Heart left ventricle (tissue), 16 donors: Measurements from ENCODE around the gene PCK1. TPM values are rescaled to one million over a fixed set of nuclear protein-coding genes. Genes with fewer than 3 reads are reported as not detected.

Experiments
- ATAC-seq, 4 donors: fragments of 200-7000 bp; cut with Tn5 transposase; one replicate each; pipeline ENCODE4 v1.9.1; 2020 to 2022; ENCODE audit warnings: moderate library complexity in 4 of 4, mild to moderate bottlenecking in 3 of 4, moderate number of reproducible peaks in 1 of 4
- DNase-seq, 5 donors: peaks; one replicate each; pipeline ENCODE4 v3.0.0-alpha.2; 2020
- H3K27ac ChIP-seq, 12 donors: fragments of 200-600 bp; sonication (generic) in 4 of 12; one replicate each; pipeline versions ENCODE4 v1.5.0 to v1.8.0; 2016 to 2022; ENCODE audit warnings: mild to moderate bottlenecking in 2 of 12
- H3K27me3 ChIP-seq, 9 donors: fragments of 200-600 bp; sonication (generic) in 2 of 9; one replicate each; pipeline versions ENCODE4 v1.5.1 to v1.8.0; 2016 to 2022; ENCODE audit warnings: mild to moderate bottlenecking in 3 of 9
- H3K36me3 ChIP-seq, 9 donors: fragments of 200-600 bp; sonication (generic) in 2 of 9; one replicate each; pipeline versions ENCODE4 v1.5.0 to v1.8.0; 2018 to 2022; ENCODE audit warnings: mild to moderate bottlenecking in 2 of 9
- H3K4me1 ChIP-seq, 12 donors: fragments of 200-600 bp; sonication (generic) in 4 of 12; one replicate each; pipeline versions ENCODE4 v1.5.0 to v1.8.0; 2016 to 2022; ENCODE audit warnings: mild to moderate bottlenecking in 3 of 12
- H3K4me3 ChIP-seq, 12 donors: fragments of 200-600 bp; sonication (generic) in 4 of 12; one replicate each; pipeline versions ENCODE4 v1.5.0 to v1.8.0; 2017 to 2022; ENCODE audit warnings: mild to moderate bottlenecking in 9 of 12, moderate library complexity in 4 of 12
- H3K9me3 ChIP-seq, 12 donors: fragments of 200-600 bp; sonication (generic) in 4 of 12; one replicate each; pipeline versions ENCODE4 v1.5.0 to v1.8.0; 2016 to 2022; ENCODE audit warnings: mild to moderate bottlenecking in 1 of 12
- CTCF ChIP-seq, 12 donors: fragments of 200-600 bp; sonication (generic) in 4 of 12; IDR thresholded peaks; one replicate each; pipeline versions ENCODE4 v1.5.0 to v1.8.0; 2018 to 2022; ENCODE audit warnings: antibody characterized with exemption in 12 of 12, mild to moderate bottlenecking in 5 of 12
- POLR2A ChIP-seq, 2 donors: fragments of 450-650 bp; IDR thresholded peaks; one replicate each; pipeline ENCODE4 v1.6.1; 2017; ENCODE audit warnings: antibody characterized with exemption in 2 of 2, mild to moderate bottlenecking in 2 of 2, moderate library complexity in 2 of 2
- WGBS, 4 donors: extraction: QIAGEN DNeasy Blood & Tissue Kit in 2 of 4; methylation state at CpG; one replicate each; pipeline versions ENCODE4 v1.1.5 to v1.1.7; 2013 to 2018; 5-methylcytosine and 5-hydroxymethylcytosine counted together
- intact Hi-C, 10 donors: fragments of 100-400 bp; cut with DNase I; formaldehyde crosslinking; loops; one replicate each; pipeline versions ENCODE4 v1.11.1 to v1.14.2; 2022
- polyA plus RNA-seq, 2 donors: library from polyadenylated mRNA; stranded (reverse); fragments of 200-250 nt; gene quantifications; one replicate each; pipeline ENCODE4 v1.2.3, GENCODE V29; 2013
- total RNA-seq, 9 donors: library from RNA; depleted of rRNA in 2 of 9; stranded (reverse); fragments of >200 nt in 2 of 9; fragmentation: NEBNext Ultra II Directional in 3 of 9; extraction: Animal tissue kit (Norgen Biotek cat#: 25700) in 3 of 9; gene quantifications; one replicate each; pipeline versions ENCODE4 v1.1.0 to v1.2.4, GENCODE V29; 2016 to 2023
- donor health status: ischemic (EF 13 %, LVEDD 7.1; RV severe dilation, severe dysfunction).
- donor health status: healthy with polysubstance abuse.
- donor health status: DM: no; HTN: yes; CAD: no.
- donor health status: DM: no; HTN: no; CAD: no.
- donor health status: ischemic (EF 25% LVEDD 6.9; RV normal size, moderate dysfunction).
- donor health status: ischemic (EF 25% LVEDD 5.7; RV mildly dilated, moderate dysfunction).
- donor health status: healthy.
- donor health status: DM: yes; HTN: yes; CAD: no.
- donor health status: ischemic (EF 35%, LVEDD 5.7; RV mildly dilated, moderate dysfunction).
- donor health status: nonischemic (EF 11% LVEDD 7.7; RV severe dilation, severe dysfunction).
- donor health status: DM: yes; HTN: yes; CAD: no.
- donor health status: PGD.
- donor health status: ischemic (EF 29% LVEDD 5.4; RV normal size, mild dysfunction).
- donor health status: nonischemic (EF 23%, LVEDD 6.1; RV moderate dilation, normal function).

Gene PCK1
- total and polyA plus RNA-seq, 11 donors = 0.13 to 22.0 (median 0.40) TPM; not detected in 2

- WGBS, 4 donors = 84 to 91% (median 88%) methylated on average over 12 to 13 of the region's 13 CpGs
- no peak for TF ChIP-seq CTCF (IDR thresholded peaks at IDR 0.05)
- no peak for TF ChIP-seq POLR2A (IDR thresholded peaks at IDR 0.05)
- Histone ChIP-seq H3K4me3 (no peak overlapping the region), H3K9me3 (no peaks in the 10 kb centered on the region), H3K27me3 (peaks cover 0 to 5% (median 0%) of the 10 kb centered on the region in 9 donors), H3K36me3 (no peaks in the 10 kb centered on the region), H3K4me1 (peaks cover 0 to 8% (median 5%) of the 10 kb centered on the region in 12 donors), H3K27ac (no peak overlapping the region)
- no peak for ATAC-seq
- no peak for DNase-seq
- intact Hi-C loops = no loop called here
Observed at GRCh38 chr20:57600320-57601210, 39.7 kb downstream of the PCK1 start.

DNA sequence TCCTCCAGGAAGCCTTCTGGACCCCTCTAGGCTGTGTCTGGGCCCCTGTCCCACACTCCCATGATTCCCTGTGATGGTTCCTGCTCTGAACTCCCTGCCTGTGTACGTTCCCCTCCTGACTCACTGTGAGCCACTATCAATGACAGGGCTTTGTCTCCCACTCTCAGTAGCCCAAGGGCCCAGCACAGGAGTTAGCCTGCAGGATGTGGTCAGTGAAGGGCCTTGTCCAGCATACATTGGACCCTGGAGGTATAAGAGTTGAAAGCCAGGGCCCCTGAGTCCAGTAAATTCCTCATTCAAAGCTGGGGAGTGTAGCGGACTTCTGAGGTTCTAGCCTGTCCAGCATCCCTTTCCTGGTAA, 40.3 kb downstream of the PCK1 start:
- DNase-seq (no peak), ATAC-seq (no peak)
- WGBS, 4 donors = 73 to 88% (median 80%) methylated on average over 2 of the region's 2 CpGs
- Histone ChIP-seq H3K9me3 (no peaks in the 10 kb centered on the region), H3K4me1 (peaks cover 0 to 8% (median 5%) of the 10 kb centered on the region in 12 donors), H3K27ac (no peak overlapping the region), H3K27me3 (peaks cover 0 to 5% (median 0%) of the 10 kb centered on the region in 9 donors), H3K4me3 (no peak overlapping the region), H3K36me3 (no peaks in the 10 kb centered on the region)
- TF ChIP-seq CTCF (IDR thresholded peaks at IDR 0.05) (no peak), POLR2A (IDR thresholded peaks at IDR 0.05) (no peak)
- intact Hi-C loops = no loop called here

GRCh38 chr20:57601737-57602136, 40.8 kb downstream of the PCK1 start:
- Histone ChIP-seq H3K4me1 (peaks cover 0 to 6% (median 5%) of the 10 kb centered on the region in 12 donors), H3K27ac (no peak overlapping the region), H3K36me3 (no peaks in the 10 kb centered on the region), H3K9me3 (no peaks in the 10 kb centered on the region), H3K27me3 (peaks cover 0 to 5% (median 0%) of the 10 kb centered on the region in 9 donors), H3K4me3 (no peak overlapping the region)
- WGBS, 4 donors = 65 to 95% (median 83%) methylated on average over 5 of the region's 5 CpGs
- intact Hi-C loops = no loop called here
- no peak for DNase-seq
- no peak for ATAC-seq
- TF ChIP-seq CTCF (IDR thresholded peaks at IDR 0.05) (no peak), POLR2A (IDR thresholded peaks at IDR 0.05) (no peak)

GRCh38 chr20:57603120-57603519, 42.2 kb downstream of the PCK1 start:
- WGBS, 4 donors = 93 to 96% (median 94%) methylated on average over 10 of the region's 10 CpGs
- Histone ChIP-seq H3K4me1 (no peaks in the 10 kb centered on the region), H3K4me3 (no peak overlapping the region), H3K9me3 (no peaks in the 10 kb centered on the region), H3K27ac (no peak overlapping the region), H3K36me3 (no peaks in the 10 kb centered on the region), H3K27me3 (peaks cover 0 to 8% (median 0%) of the 10 kb centered on the region in 9 donors)
- intact Hi-C loops = no loop called here
- DNase-seq (no peak), ATAC-seq (no peak)
- TF ChIP-seq CTCF (IDR thresholded peaks at IDR 0.05) (no peak), POLR2A (IDR thresholded peaks at IDR 0.05) (no peak)
